ENCODE measurements around the gene HIGD2A. TPM values are rescaled to one million over a fixed set of nuclear protein-coding genes. Genes with fewer than 3 reads are reported as not detected.
"Not testable (repeated sequence)": the region's sequence is repeated elsewhere in the genome, so short reads cannot be mapped to it uniquely, and the experiment has no call there.

The HIGD2A gene
- total RNA-seq, 1 donor from 2014 or later = 266 TPM

DNA sequence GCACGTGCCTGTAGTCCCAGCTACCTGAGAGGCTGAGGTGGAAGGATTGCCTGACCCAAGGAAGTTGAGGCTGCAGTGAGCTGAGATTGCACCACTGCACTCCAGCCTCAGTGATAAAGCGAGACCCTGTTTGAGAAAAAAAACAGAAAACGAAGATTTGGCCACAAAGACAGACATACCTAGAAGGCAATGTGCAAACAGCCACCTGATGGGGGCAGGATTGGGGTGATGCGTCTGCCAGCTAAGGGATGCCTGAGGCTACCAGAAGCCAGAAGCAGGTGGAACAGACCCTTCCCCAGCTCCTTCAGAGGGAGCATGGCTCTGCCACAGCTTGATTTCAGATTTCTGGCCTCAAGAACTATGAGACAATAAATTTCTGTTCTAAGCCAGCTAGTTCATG, 2.9 kb downstream of the HIGD2A start:
- intact Hi-C loops (cut with DNase I) = no loop called here
- DNase-seq (ENCODE audit: low spot score) = no peak

- intact Hi-C loops (cut with DNase I) = no loop called here
- no peak for DNase-seq (ENCODE audit: low spot score)
These were observed 3.4 kb downstream of the HIGD2A start for GRCh38 chr5:176391999-176392398.

- intact Hi-C loops (cut with DNase I) = no loop called here
- DNase-seq (ENCODE audit: low spot score) = no peak
These were observed 4.0 kb downstream of the HIGD2A start for GRCh38 chr5:176392526-176392925.

GRCh38 chr5:176394096-176394495, 5.5 kb downstream of the HIGD2A start:
- intact Hi-C loops (cut with DNase I) = no loop called here
- no peak for DNase-seq (ENCODE audit: low spot score)

DNA sequence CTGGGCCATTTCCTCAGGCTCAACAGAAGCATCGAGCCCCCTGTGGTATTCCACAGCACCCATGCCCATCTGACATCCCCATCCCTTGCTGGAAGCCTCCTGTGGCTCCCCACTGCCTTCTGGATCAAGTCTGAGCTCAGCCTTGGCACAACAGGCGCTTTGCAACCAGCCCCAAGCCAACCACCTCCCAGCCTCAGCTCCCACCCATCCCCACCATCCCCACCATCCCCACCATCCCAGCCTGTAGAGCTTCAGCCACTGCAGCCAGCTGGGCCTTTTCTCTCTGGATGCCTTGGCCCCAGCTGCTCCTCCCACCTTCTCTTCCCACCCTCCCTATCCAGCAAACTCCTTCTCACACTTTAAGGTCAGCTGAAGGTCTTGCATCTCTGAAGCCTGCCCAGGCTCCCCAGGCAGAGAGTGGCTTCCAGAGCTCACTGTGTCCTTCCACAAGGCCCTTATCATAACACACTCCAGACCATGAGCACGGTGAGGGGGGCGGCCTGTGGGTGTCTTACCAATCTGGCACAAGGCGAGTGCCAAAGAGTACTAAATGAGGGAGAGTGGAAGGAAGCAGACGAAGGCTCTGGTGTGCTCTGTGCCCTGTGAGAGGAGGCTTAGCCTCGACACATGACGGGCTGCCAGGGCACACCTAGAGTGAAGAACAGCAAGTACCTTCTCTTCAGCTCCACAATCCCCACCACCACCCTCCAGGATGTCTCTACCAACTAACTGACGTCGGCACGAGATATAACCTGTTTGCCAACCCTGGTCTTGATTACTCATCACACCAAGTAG, 6.5 kb downstream of the HIGD2A start:
- DNase-seq (ENCODE audit: low spot score) = no peak
- intact Hi-C loops (cut with DNase I) = no loop called here

DNA sequence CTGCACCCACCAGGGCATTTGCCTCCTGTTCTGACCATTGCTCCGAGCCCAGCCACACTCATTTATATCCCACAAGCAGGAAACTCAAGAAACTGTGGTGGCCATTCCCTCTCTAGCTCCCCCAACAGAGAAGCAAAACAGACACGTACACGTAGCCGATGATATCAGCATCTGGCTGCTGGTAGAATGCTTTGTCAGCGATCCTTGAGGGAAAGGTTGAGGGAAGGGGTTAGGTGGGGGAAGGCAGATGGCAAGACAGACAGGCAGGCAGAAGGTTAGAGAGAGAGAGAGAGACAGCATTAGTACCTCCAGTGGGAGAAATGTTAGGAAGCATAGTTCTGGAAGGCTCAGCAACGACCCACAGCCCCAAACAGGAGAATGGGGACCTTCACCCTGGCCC, 7.8 kb downstream of the HIGD2A start:
- intact Hi-C loops (cut with DNase I) = no loop called here
- no peak for DNase-seq (ENCODE audit: low spot score)

DNA sequence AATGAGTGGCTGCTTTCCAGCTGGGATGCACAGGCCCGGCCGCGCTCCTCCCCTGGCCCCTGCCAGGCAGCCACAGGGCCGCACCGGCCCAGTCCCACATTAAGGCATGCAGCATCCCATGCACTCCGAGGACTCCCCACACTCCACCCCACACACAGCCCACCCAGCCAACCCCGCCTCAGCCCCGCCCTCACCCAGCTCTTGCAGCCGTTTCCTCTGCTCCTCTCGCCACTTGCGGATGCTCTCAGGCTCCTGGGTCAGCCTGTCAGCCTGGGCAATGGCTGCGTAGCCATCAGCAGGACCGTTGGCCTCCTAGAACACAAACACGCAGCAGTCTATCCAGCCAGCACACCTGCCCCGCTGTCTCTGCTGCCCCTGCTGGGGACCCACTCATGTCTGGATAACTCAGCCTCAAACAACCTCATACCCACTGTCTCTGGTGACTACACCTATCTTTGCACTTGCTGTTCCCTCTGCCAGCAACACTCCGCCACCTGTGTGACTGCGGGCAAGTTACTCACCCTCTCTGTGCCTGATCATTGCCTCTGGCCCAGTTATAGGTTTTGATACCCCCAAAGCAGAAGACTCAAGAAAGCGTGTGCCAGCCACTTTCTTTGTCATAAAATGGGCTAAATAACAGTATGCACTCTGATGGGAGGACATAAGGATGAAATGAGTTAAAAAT, 9.3 kb downstream of the HIGD2A start:
- DNase-seq (ENCODE audit: low spot score) = no peak
- intact Hi-C loops (cut with DNase I) = no loop called here

- no peak for DNase-seq (ENCODE audit: low spot score)
These were observed 12.0 kb downstream of the HIGD2A start for GRCh38 chr5:176400382-176401156.

GRCh38 chr5:176401281-176402205, 13.0 kb downstream of the HIGD2A start:
- DNase-seq (ENCODE audit: low spot score) = no peak
- intact Hi-C loops (cut with DNase I) = no loop called here

More at GRCh38 chr5:176400382-176401156, 12.0 kb downstream of the HIGD2A start:
- intact Hi-C loops (cut with DNase I) = no loop called here

DNA sequence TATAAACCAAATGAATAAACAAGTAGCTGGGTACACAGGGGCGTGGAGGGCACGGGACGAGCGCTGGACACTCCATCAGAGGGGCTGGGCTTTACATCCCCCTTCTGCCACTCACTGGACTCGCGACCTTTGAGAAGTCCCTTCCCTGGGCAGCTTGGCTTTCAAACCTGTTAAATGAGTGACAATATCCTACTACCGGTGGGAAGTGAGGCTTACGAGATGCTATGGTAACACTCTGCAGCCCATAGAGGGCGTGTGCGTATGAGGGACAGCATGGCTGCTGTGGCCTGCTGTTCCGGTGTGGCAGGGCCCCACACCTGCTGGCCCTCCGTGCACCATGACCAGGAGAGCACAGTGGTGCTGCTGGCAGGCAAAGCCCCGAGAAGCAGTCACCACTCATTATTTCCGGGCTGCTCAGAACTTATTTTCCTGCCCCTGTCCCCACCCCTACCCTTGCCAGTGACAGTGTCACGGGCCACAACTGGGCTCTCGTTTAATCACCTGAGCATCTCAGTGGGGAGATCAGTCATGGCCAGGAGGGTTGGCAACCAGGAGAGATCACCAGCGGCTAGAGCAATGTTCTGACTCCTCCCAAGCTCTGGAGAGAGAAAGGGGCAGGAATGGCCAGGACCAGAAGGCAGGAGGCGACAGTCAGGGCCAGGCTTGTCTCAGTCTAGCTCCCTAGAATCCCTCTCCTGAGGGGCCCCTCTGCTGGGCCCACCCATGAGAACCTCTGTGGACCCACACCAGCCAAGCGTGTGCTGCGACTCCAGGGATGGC, 17.3 kb downstream of the HIGD2A start:
- intact Hi-C loops (cut with DNase I) = no loop called here
- DNase-seq (ENCODE audit: low spot score) = no peak

DNA sequence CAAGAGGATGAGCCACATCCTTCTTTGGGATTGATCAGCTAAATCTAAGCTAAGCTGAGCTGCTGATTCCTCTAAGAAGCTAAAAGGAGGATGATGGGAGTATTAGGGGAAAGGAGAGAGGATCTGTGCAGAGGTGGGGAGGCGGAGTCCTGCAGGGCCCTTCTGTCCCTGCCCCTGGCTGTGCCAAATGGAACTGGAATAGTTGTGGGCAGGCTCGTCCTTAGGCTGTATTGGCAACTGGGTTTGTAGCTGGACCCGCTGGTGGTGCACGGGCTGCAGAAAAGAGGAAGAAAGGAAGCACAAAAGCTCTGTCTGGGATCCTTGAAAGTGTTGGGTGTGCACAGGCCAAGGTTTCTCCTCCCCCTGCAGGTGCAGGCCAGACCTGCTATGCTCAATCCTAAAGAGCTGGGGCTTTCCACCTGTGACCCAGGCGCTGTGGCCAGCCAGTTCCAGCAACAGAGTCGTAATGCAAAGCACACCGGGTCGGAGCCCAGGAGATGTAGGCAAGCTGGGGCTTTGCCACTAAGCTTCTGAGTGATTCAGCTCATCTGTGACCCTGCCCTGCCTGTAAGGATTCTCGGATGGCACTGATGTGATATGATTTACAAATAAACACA, 18.0 kb downstream of the HIGD2A start:
- no peak for DNase-seq (ENCODE audit: low spot score)
- intact Hi-C loops (cut with DNase I) = no loop called here

- no peak for DNase-seq (ENCODE audit: low spot score)
These were observed 19.1 kb downstream of the HIGD2A start for GRCh38 chr5:176407456-176408251.

GRCh38 chr5:176408252-176408573, 19.7 kb downstream of the HIGD2A start:
- DNase-seq (ENCODE audit: low spot score); intact Hi-C loops (cut with DNase I): not testable (repeated sequence)

More at GRCh38 chr5:176407456-176408251, 19.1 kb downstream of the HIGD2A start:
- intact Hi-C loops (cut with DNase I) = no loop called here

GRCh38 chr5:176408590-176408989, 20.0 kb downstream of the HIGD2A start:
- intact Hi-C loops (cut with DNase I) = no loop called here

DNA sequence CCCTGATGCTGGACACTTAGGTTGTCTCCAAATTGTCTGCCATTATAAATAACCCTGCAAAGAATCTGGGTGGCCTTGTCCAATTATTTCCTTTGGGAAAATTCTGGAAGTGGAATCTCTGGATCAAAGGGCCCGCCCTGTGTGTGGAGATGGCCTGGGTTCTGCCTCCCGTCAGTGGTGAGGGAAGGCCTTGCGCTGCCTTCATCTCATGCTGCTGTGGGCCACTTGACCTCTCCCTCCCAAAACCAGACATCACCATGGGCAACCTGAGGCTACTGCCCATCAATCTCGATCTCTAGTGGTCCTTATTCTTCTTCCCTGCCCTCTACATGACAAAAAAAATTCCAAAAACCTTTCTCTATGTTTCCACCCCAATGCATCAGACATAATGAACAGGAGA, 21.2 kb downstream of the HIGD2A start:
- intact Hi-C loops (cut with DNase I) = no loop called here

More at GRCh38 chr5:176408590-176408989, 20.0 kb downstream of the HIGD2A start:
- no peak for DNase-seq (ENCODE audit: low spot score)

GRCh38 chr5:176410486-176411180, 22.1 kb downstream of the HIGD2A start:
- DNase-seq (ENCODE audit: low spot score) = no peak
- intact Hi-C loops (cut with DNase I) = no loop called here

More for the DNA sequence above, 21.2 kb downstream of the HIGD2A start:
- no peak for DNase-seq (ENCODE audit: low spot score)

Data from cardiac septum (tissue), 1 donor.